NCI-H2196 treated with DMSO at 0.1 percent for 48 hours (cell line): ENCODE data around the gene HNRNPUL2.

Source experiments
- DNase-seq: peaks from one replicate; lab custom pipeline; 2025; ENCODE audit not compliant: unreplicated experiment; lab: John Stamatoyannopoulos, UW

Gene HNRNPUL2

GRCh38 chr11:62671608-62672389 lies 55.5 kb downstream of the HNRNPUL2 start, which contains the start of the genes LBHD1 and UQCC3:
LBHD1 (minus strand) TSS chr11:62672267; CDS start chr11:62670031, 2,236 bp downstream.
UQCC3 (plus strand) TSS chr11:62671673; CDS start chr11:62671746, 73 bp downstream.
- peak; percentile 72 for DNase-seq

- no peak for DNase-seq
Measured at GRCh38 chr11:62671236-62671607, 56.0 kb downstream of the HNRNPUL2 start.

- DNase-seq, result no peak
Measured at GRCh38 chr11:62669420-62670161, 57.7 kb downstream of the HNRNPUL2 start.

GRCh38 chr11:62667460-62667859 lies 59.8 kb downstream of the HNRNPUL2 start:
- no peak for DNase-seq

GRCh38 chr11:62666259-62666926 lies 60.9 kb downstream of the HNRNPUL2 start:
- DNase-seq, result no peak

GRCh38 chr11:62665599-62666258 lies 61.5 kb downstream of the HNRNPUL2 start:
- DNase-seq, result no peak

- peak; percentile 78 for DNase-seq
Measured at GRCh38 chr11:62665075-62665598, 62.1 kb downstream of the HNRNPUL2 start, which contains the start of the genes C11orf98 and CSKMT. C11orf98 (minus strand) TSS chr11:62665210; CDS start chr11:62665169, 41 bp downstream. CSKMT (plus strand) TSS chr11:62665312; CDS start chr11:62665880, 568 bp downstream.

GRCh38 chr11:62664405-62665074 lies 62.7 kb downstream of the HNRNPUL2 start:
- no peak for DNase-seq
